H9 (cell line): Measurements from ENCODE around the gene MICB. TPM values are rescaled to one million over a fixed set of nuclear protein-coding genes. Genes with fewer than 3 reads are reported as not detected.

Source experiments
- DNase-seq: peaks from one replicate; pipeline ENCODE4 v3.0.0-alpha.2; 2017
- H2AFZ ChIP-seq: one replicate; pipeline ENCODE4 v1.6.1; 2013; ENCODE audit warnings: mild to moderate bottlenecking, low read length, control low read depth, moderate library complexity
- H2AK5ac ChIP-seq: 2 replicates; pipeline ENCODE4 v1.6.1; 2013; ENCODE audit warnings: low read length, control low read depth, mixed read lengths; ENCODE audit not compliant: insufficient read length
- H2BK120ac ChIP-seq: one replicate; pipeline ENCODE4 v1.6.1; 2013; ENCODE audit warnings: low read depth, mild to moderate bottlenecking, low read length, control low read depth, inconsistent platforms; ENCODE audit not compliant: poor library complexity, severe bottlenecking
- H2BK12ac ChIP-seq: 2 replicates; pipeline ENCODE4 v1.6.1; 2013; ENCODE audit warnings: low read length, control low read depth, mixed read lengths, low read depth; ENCODE audit not compliant: insufficient read length
- H2BK15ac ChIP-seq: 2 replicates; pipeline ENCODE4 v1.6.1; 2013; ENCODE audit warnings: low read depth, low read length, control low read depth
- H2BK20ac ChIP-seq: one replicate; pipeline ENCODE4 v1.6.1; 2013; ENCODE audit warnings: low read depth, mild to moderate bottlenecking, low read length, control low read depth, inconsistent platforms; ENCODE audit not compliant: poor library complexity, severe bottlenecking
- H2BK5ac ChIP-seq: 2 replicates; pipeline ENCODE4 v1.6.1; 2013; ENCODE audit warnings: low read length, control low read depth, mixed read lengths; ENCODE audit not compliant: insufficient read length
- H3K14ac ChIP-seq: 2 replicates; pipeline ENCODE4 v1.6.1; 2013; ENCODE audit warnings: low read length, control low read depth; ENCODE audit not compliant: insufficient read depth
- H3K18ac ChIP-seq: 2 replicates; pipeline ENCODE4 v1.6.1; 2013; ENCODE audit warnings: low read depth, mild to moderate bottlenecking, mixed read lengths, low read length, control low read depth; ENCODE audit not compliant: insufficient read length
- H3K23ac ChIP-seq: 2 replicates; pipeline ENCODE4 v1.6.1; 2013; ENCODE audit warnings: low read length, control low read depth, mixed read lengths, low read depth; ENCODE audit not compliant: insufficient read length
- H3K23me2 ChIP-seq: 2 replicates; pipeline ENCODE4 v1.6.1; 2013; ENCODE audit warnings: low read depth, mild to moderate bottlenecking, mixed read lengths, low read length, control low read depth; ENCODE audit not compliant: insufficient read length, poor library complexity, severe bottlenecking
- H3K27ac ChIP-seq: 2 replicates; pipeline ENCODE4 v1.5.1; 2013; ENCODE audit warnings: low read length, control low read depth, mixed read lengths, low read depth; ENCODE audit not compliant: insufficient read length
- H3K27me3 ChIP-seq: 2 replicates; pipeline ENCODE4 v1.6.1; 2013; ENCODE audit warnings: low read length, control low read depth, inconsistent platforms; ENCODE audit not compliant: insufficient read depth
- H3K4ac ChIP-seq: 2 replicates; pipeline ENCODE4 v1.6.1; 2013; ENCODE audit warnings: low read depth, mild to moderate bottlenecking, control low read depth, inconsistent platforms, low read length, moderate library complexity
- H3K4me1 ChIP-seq: 2 replicates; pipeline ENCODE4 v1.6.1; 2013; ENCODE audit warnings: low read length, control low read depth, inconsistent platforms; ENCODE audit not compliant: insufficient read depth
- H3K4me2 ChIP-seq: 2 replicates; pipeline ENCODE4 v1.6.1; 2013; ENCODE audit warnings: low read length, control low read depth, mixed read lengths; ENCODE audit not compliant: insufficient read length, insufficient read depth
- H3K56ac ChIP-seq: 2 replicates; pipeline ENCODE4 v1.6.1; 2013; ENCODE audit warnings: low read depth, mild to moderate bottlenecking, mixed read lengths, low read length, control low read depth; ENCODE audit not compliant: insufficient read length
- H3K79me1 ChIP-seq: 2 replicates; pipeline ENCODE4 v1.6.1; 2013; ENCODE audit warnings: low read depth, mild to moderate bottlenecking, moderate library complexity, low read length, control low read depth, inconsistent platforms; ENCODE audit not compliant: insufficient read depth, poor library complexity, severe bottlenecking
- H3K79me2 ChIP-seq: 2 replicates; pipeline ENCODE4 v1.6.1; 2013; ENCODE audit warnings: low read length, control low read depth, inconsistent platforms; ENCODE audit not compliant: insufficient read depth
- H3K9ac ChIP-seq: 2 replicates; pipeline ENCODE4 v1.6.1; 2013; ENCODE audit warnings: low read length, control low read depth, mixed read lengths; ENCODE audit not compliant: insufficient read length; ENCODE audit errors: extremely low read depth
- H3K9me3 ChIP-seq: one replicate; pipeline ENCODE4 v1.6.1; 2013; ENCODE audit warnings: low read depth, low read length, inconsistent platforms; ENCODE audit not compliant: control insufficient read depth
- H3T11ph ChIP-seq: one replicate; pipeline ENCODE4 v1.6.1; 2013; ENCODE audit warnings: mild to moderate bottlenecking, low read length, control low read depth, inconsistent platforms
- H4K20me1 ChIP-seq: one replicate; pipeline ENCODE4 v1.6.1; 2013; ENCODE audit not compliant: control insufficient read depth, insufficient read length, insufficient read depth
- H4K5ac ChIP-seq: 2 replicates; pipeline ENCODE4 v1.6.1; 2013; ENCODE audit warnings: low read depth, mild to moderate bottlenecking, mixed read lengths, low read length, control low read depth; ENCODE audit not compliant: insufficient read length
- H4K8ac ChIP-seq: replicated peaks from 2 replicates; pipeline ENCODE4 v1.6.1; 2013; ENCODE audit warnings: low read length, control low read depth, mixed read lengths, low read depth; ENCODE audit not compliant: insufficient read length
- H4K91ac ChIP-seq: 2 replicates; pipeline ENCODE4 v1.6.1; 2013; ENCODE audit warnings: low read depth, mild to moderate bottlenecking, moderate library complexity, mixed read lengths, low read length, control low read depth; ENCODE audit not compliant: insufficient read length
- H3K27ac Mint-ChIP-seq, 3 experiments: 2 replicates in 2 of 3; 3 replicates in 1 of 3; pipeline ENCODE4 v1.8.0; 2020 to 2021; ENCODE audit warnings: mixed read lengths in 3 of 3, mild to moderate bottlenecking in 1 of 3, moderate library complexity in 1 of 3
- H3K27me3 Mint-ChIP-seq: 2 replicates; pipeline ENCODE4 v1.8.0; 2021; ENCODE audit warnings: low read depth, mild to moderate bottlenecking, moderate library complexity, mixed read lengths
- H3K36me3 Mint-ChIP-seq, 3 experiments: 2 replicates in 2 of 3; 3 replicates in 1 of 3; pipeline ENCODE4 v1.8.0; 2020 to 2021; ENCODE audit warnings: low read depth in 3 of 3, mixed read lengths in 3 of 3; ENCODE audit not compliant: insufficient read depth in 1 of 3
- H3K4me1 Mint-ChIP-seq, 2 experiments: 2 replicates each; pipeline ENCODE4 v1.8.0; 2020; ENCODE audit warnings: mixed read lengths in 2 of 2
- H3K4me3 Mint-ChIP-seq, 2 experiments: 2 replicates in 1 of 2; 3 replicates in 1 of 2; pipeline ENCODE4 v1.8.0; 2020 to 2021; ENCODE audit warnings: mild to moderate bottlenecking in 2 of 2, mixed read lengths in 2 of 2, moderate library complexity in 1 of 2
- H3K9me3 Mint-ChIP-seq, 2 experiments: 2 replicates in 1 of 2; 3 replicates in 1 of 2; pipeline ENCODE4 v1.8.0; 2020; ENCODE audit warnings: mild to moderate bottlenecking in 2 of 2, mixed read lengths in 2 of 2, moderate library complexity in 1 of 2
- whole genome bisulfite sequencing: extraction: QIAGEN DNeasy Blood & Tissue Kit; methylation state at CpG from one replicate; pipeline ENCODE4 v1.1.7; 2013; ENCODE audit warnings: missing lambda C conversion rate, low lambda C conversion rate, mixed read lengths; ENCODE audit not compliant: insufficient read length; ENCODE audit errors: extremely low coverage; 5-methylcytosine and 5-hydroxymethylcytosine counted together
- total RNA-seq: library from RNA; stranded (reverse); gene quantifications from 2 replicates; pipeline ENCODE4 v1.2.1, GENCODE V29; 2021
- TF ChIP-seq, protein P1 (sequence below): fragments of 200-600 bp; sonication (generic); conservative IDR thresholded peaks from 3 replicates; pipeline ENCODE4 v1.8.0; 2021; ENCODE audit warnings: antibody characterized with exemption, mild to moderate bottlenecking

The MICB gene
- total RNA-seq, 1 experiment from 2014 or later, result 6.2 TPM

DNA sequence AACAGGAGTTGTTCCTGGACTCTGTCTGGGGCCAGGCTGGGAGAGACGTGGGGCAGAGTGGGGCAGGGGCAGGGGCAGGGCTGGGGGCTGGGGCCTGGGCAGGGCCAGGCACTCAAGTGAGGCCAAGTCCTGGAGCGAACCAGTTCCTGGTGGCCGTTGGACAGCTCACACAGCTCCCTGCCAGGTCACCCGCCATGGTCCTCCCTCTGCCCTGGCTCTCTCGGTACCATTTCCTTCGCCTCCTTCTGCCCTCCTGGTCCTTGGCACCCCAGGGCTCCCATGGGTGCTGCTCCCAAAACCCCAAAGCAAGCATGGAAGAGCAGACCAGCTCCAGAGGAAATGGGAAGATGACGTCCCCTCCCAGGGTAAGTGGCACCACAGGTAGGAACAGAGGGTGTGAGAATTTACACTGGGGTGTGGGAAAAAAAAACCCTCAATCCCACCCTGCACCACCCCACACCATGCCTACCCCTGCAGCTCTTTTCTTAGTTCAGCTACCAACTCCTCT lies 30.9 kb downstream of the MICB start, which contains the start of gene MCCD1:
Gene MCCD1 (plus strand): TSS at position 142 of the 508 bp plus-strand sequence. CDS start 53 bp downstream, at position 195.
- no peaks in the 10 kb centered on the region for H3K27me3 Mint-ChIP-seq
- Histone ChIP-seq H3K23me2 (no peaks in the 10 kb centered on the region), H3K18ac (no peak within 1 kb of the TSS), H3K9ac (no peak within 1 kb of the TSS), H3K56ac (no peak within 1 kb of the TSS), H4K5ac (no peak within 1 kb of the TSS), H3K4me2 (no peak within 1 kb of the TSS), H2BK12ac (no peak within 1 kb of the TSS), H4K20me1 (peaks cover 2% of the 10 kb centered on the region), H3K4me1 (no peaks in the 10 kb centered on the region; the same call in 1 of the 2 replicates), H2BK15ac (no peak within 1 kb of the TSS), H2AK5ac (no peak within 1 kb of the TSS), H3K9me3 (no peaks in the 10 kb centered on the region), H3K79me1 (peaks cover 1% of the 10 kb centered on the region), H2BK20ac (no peak within 1 kb of the TSS), H4K91ac (no peak within 1 kb of the TSS), H2BK120ac (no peak within 1 kb of the TSS), H2BK5ac (no peak within 1 kb of the TSS), H3T11ph (no peak within 1 kb of the TSS), H3K79me2 (no peaks in the 10 kb centered on the region), H2AFZ (no peak within 1 kb of the TSS), H3K27me3 (no peaks in the 10 kb centered on the region), H3K27ac (no peak within 1 kb of the TSS), H3K4ac (no peak within 1 kb of the TSS), H3K23ac (no peak within 1 kb of the TSS), H4K8ac (no peak within 1 kb of the TSS), H3K14ac (no peak within 1 kb of the TSS)
- H3K4me1 Mint-ChIP-seq, result peaks cover 23 to 33% of the 10 kb centered on the region in 2 experiments
- TF ChIP-seq, protein P1, sequence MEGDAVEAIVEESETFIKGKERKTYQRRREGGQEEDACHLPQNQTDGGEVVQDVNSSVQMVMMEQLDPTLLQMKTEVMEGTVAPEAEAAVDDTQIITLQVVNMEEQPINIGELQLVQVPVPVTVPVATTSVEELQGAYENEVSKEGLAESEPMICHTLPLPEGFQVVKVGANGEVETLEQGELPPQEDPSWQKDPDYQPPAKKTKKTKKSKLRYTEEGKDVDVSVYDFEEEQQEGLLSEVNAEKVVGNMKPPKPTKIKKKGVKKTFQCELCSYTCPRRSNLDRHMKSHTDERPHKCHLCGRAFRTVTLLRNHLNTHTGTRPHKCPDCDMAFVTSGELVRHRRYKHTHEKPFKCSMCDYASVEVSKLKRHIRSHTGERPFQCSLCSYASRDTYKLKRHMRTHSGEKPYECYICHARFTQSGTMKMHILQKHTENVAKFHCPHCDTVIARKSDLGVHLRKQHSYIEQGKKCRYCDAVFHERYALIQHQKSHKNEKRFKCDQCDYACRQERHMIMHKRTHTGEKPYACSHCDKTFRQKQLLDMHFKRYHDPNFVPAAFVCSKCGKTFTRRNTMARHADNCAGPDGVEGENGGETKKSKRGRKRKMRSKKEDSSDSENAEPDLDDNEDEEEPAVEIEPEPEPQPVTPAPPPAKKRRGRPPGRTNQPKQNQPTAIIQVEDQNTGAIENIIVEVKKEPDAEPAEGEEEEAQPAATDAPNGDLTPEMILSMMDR, result no peak
- peak within 1 kb of the TSS in 1 of 2 experiments; percentile 46; a peak in 2 of 5 replicates for H3K4me3 Mint-ChIP-seq
- WGBS, result no CpG with 5 or more reads among the region's 7 CpGs
- peak within 1 kb of the TSS in 2 of 3 experiments; percentile 52 to 67; a peak in 3 of 7 replicates for H3K27ac Mint-ChIP-seq
- H3K9me3 Mint-ChIP-seq, result no peaks in the 10 kb centered on the region; a peak in 1 of 5 replicates
- no peak for DNase-seq
- H3K36me3 Mint-ChIP-seq, result peaks cover 37 to 46% (median 41%) of the 10 kb centered on the region in 3 experiments; a peak in 6 of 7 replicates
